ENCODE data around the gene PLAAT1.

The PLAAT1 gene

GRCh38 chr3:193253986-193254660 lies 13.1 kb downstream of the PLAAT1 start:
- Histone ChIP-seq H3K27me3 (ENCODE audit: control insufficient read depth, insufficient read depth, low read length) (no peaks in the 10 kb centered on the region), H3K4me3 (ENCODE audit: low read depth, low read length) (no peak overlapping the region), H3K9me3 (ENCODE audit: control insufficient read depth, insufficient read depth, low read depth, low read length) (peaks cover 12% of the 10 kb centered on the region), H3K9ac (ENCODE audit: low read length) (no peak overlapping the region), H3K36me3 (ENCODE audit: control insufficient read depth, insufficient read depth, low read length) (no peaks in the 10 kb centered on the region), H3K4me1 (ENCODE audit: control insufficient read depth, insufficient read depth, low read length) (no peaks in the 10 kb centered on the region), H3K27ac (ENCODE audit: low read depth, low read length) (no peak overlapping the region)

GRCh38 chr3:193261970-193262369 lies 20.9 kb downstream of the PLAAT1 start:
- Histone ChIP-seq H3K27ac (ENCODE audit: low read depth, low read length) (no peak overlapping the region), H3K4me1 (ENCODE audit: control insufficient read depth, insufficient read depth, low read length) (no peaks in the 10 kb centered on the region), H3K4me3 (ENCODE audit: low read depth, low read length) (no peak overlapping the region), H3K36me3 (ENCODE audit: control insufficient read depth, insufficient read depth, low read length) (no peaks in the 10 kb centered on the region), H3K9me3 (ENCODE audit: control insufficient read depth, insufficient read depth, low read depth, low read length) (no peaks in the 10 kb centered on the region), H3K9ac (ENCODE audit: low read length) (no peak overlapping the region), H3K27me3 (ENCODE audit: control insufficient read depth, insufficient read depth, low read length) (no peaks in the 10 kb centered on the region)

- H3K4me3 ChIP-seq (ENCODE audit: low read depth, low read length), result no peak overlapping the region
- no peak overlapping the region for H3K9ac ChIP-seq (ENCODE audit: low read length)
- H3K9me3 ChIP-seq (ENCODE audit: control insufficient read depth, insufficient read depth, low read depth, low read length), result no peaks in the 10 kb centered on the region
- no peaks in the 10 kb centered on the region for H3K4me1 ChIP-seq (ENCODE audit: control insufficient read depth, insufficient read depth, low read length)
- H3K27ac ChIP-seq (ENCODE audit: low read depth, low read length), result no peak overlapping the region
- no peaks in the 10 kb centered on the region for H3K27me3 ChIP-seq (ENCODE audit: control insufficient read depth, insufficient read depth, low read length)
- no peaks in the 10 kb centered on the region for H3K36me3 ChIP-seq (ENCODE audit: control insufficient read depth, insufficient read depth, low read length)
Measured at GRCh38 chr3:193262707-193263106, 21.7 kb downstream of the PLAAT1 start.

GRCh38 chr3:193269343-193270028 lies 28.5 kb downstream of the PLAAT1 start:
- H3K9ac ChIP-seq (ENCODE audit: low read length), result no peak overlapping the region
- H3K27ac ChIP-seq (ENCODE audit: low read depth, low read length), result no peak overlapping the region
- H3K4me3 ChIP-seq (ENCODE audit: low read depth, low read length), result no peak overlapping the region
- no peaks in the 10 kb centered on the region for H3K36me3 ChIP-seq (ENCODE audit: control insufficient read depth, insufficient read depth, low read length)
- H3K4me1 ChIP-seq (ENCODE audit: control insufficient read depth, insufficient read depth, low read length), result no peaks in the 10 kb centered on the region
- H3K9me3 ChIP-seq (ENCODE audit: control insufficient read depth, insufficient read depth, low read depth, low read length), result no peaks in the 10 kb centered on the region
- H3K27me3 ChIP-seq (ENCODE audit: control insufficient read depth, insufficient read depth, low read length), result no peaks in the 10 kb centered on the region

GRCh38 chr3:193270451-193270850 lies 29.4 kb downstream of the PLAAT1 start:
- Histone ChIP-seq H3K27me3 (ENCODE audit: control insufficient read depth, insufficient read depth, low read length) (no peaks in the 10 kb centered on the region), H3K4me1 (ENCODE audit: control insufficient read depth, insufficient read depth, low read length) (no peaks in the 10 kb centered on the region)

GRCh38 chr3:193271101-193271840 lies 30.2 kb downstream of the PLAAT1 start:
- H3K9ac ChIP-seq (ENCODE audit: low read length), result no peak overlapping the region
- no peaks in the 10 kb centered on the region for H3K36me3 ChIP-seq (ENCODE audit: control insufficient read depth, insufficient read depth, low read length)
- no peaks in the 10 kb centered on the region for H3K27me3 ChIP-seq (ENCODE audit: control insufficient read depth, insufficient read depth, low read length)
- H3K4me3 ChIP-seq (ENCODE audit: low read depth, low read length), result no peak overlapping the region
- H3K4me1 ChIP-seq (ENCODE audit: control insufficient read depth, insufficient read depth, low read length), result no peaks in the 10 kb centered on the region
- H3K27ac ChIP-seq (ENCODE audit: low read depth, low read length), result no peak overlapping the region
- H3K9me3 ChIP-seq (ENCODE audit: control insufficient read depth, insufficient read depth, low read depth, low read length), result no peaks in the 10 kb centered on the region

More at GRCh38 chr3:193270451-193270850, 29.4 kb downstream of the PLAAT1 start:
- Histone ChIP-seq H3K9ac (ENCODE audit: low read length) (no peak overlapping the region), H3K27ac (ENCODE audit: low read depth, low read length) (no peak overlapping the region), H3K9me3 (ENCODE audit: control insufficient read depth, insufficient read depth, low read depth, low read length) (no peaks in the 10 kb centered on the region), H3K36me3 (ENCODE audit: control insufficient read depth, insufficient read depth, low read length) (no peaks in the 10 kb centered on the region), H3K4me3 (ENCODE audit: low read depth, low read length) (no peak overlapping the region)

- no peak overlapping the region for H3K4me3 ChIP-seq (ENCODE audit: low read depth, low read length)
Measured at GRCh38 chr3:193292386-193292785, 51.4 kb downstream of the PLAAT1 start.

GRCh38 chr3:193295985-193296384 lies 55.0 kb downstream of the PLAAT1 start:
- Histone ChIP-seq H3K9ac (ENCODE audit: low read length) (no peak overlapping the region), H3K27ac (ENCODE audit: low read depth, low read length) (no peak overlapping the region), H3K36me3 (ENCODE audit: control insufficient read depth, insufficient read depth, low read length) (no peaks in the 10 kb centered on the region), H3K9me3 (ENCODE audit: control insufficient read depth, insufficient read depth, low read depth, low read length) (peaks cover 16% of the 10 kb centered on the region), H3K4me3 (ENCODE audit: low read depth, low read length) (no peak overlapping the region), H3K4me1 (ENCODE audit: control insufficient read depth, insufficient read depth, low read length) (no peaks in the 10 kb centered on the region), H3K27me3 (ENCODE audit: control insufficient read depth, insufficient read depth, low read length) (no peaks in the 10 kb centered on the region)

More at GRCh38 chr3:193292386-193292785, 51.4 kb downstream of the PLAAT1 start:
- Histone ChIP-seq H3K36me3 (ENCODE audit: control insufficient read depth, insufficient read depth, low read length) (no peaks in the 10 kb centered on the region), H3K27ac (ENCODE audit: low read depth, low read length) (no peak overlapping the region), H3K27me3 (ENCODE audit: control insufficient read depth, insufficient read depth, low read length) (no peaks in the 10 kb centered on the region), H3K4me1 (ENCODE audit: control insufficient read depth, insufficient read depth, low read length) (no peaks in the 10 kb centered on the region), H3K9me3 (ENCODE audit: control insufficient read depth, insufficient read depth, low read depth, low read length) (peaks cover 24% of the 10 kb centered on the region), H3K9ac (ENCODE audit: low read length) (no peak overlapping the region)

- Histone ChIP-seq H3K4me3 (ENCODE audit: low read depth, low read length) (no peak overlapping the region), H3K9ac (ENCODE audit: low read length) (no peak overlapping the region), H3K36me3 (ENCODE audit: control insufficient read depth, insufficient read depth, low read length) (no peaks in the 10 kb centered on the region), H3K9me3 (ENCODE audit: control insufficient read depth, insufficient read depth, low read depth, low read length) (peaks cover 2% of the 10 kb centered on the region; the same call in 1 of the 2 replicates), H3K4me1 (ENCODE audit: control insufficient read depth, insufficient read depth, low read length) (peaks cover 3% of the 10 kb centered on the region; the same call in 1 of the 2 replicates), H3K27me3 (ENCODE audit: control insufficient read depth, insufficient read depth, low read length) (no peaks in the 10 kb centered on the region), H3K27ac (ENCODE audit: low read depth, low read length) (no peak overlapping the region)
Measured at GRCh38 chr3:193297421-193297820, 56.4 kb downstream of the PLAAT1 start.

- Histone ChIP-seq H3K9ac (ENCODE audit: low read length) (no peak overlapping the region), H3K36me3 (ENCODE audit: control insufficient read depth, insufficient read depth, low read length) (no peaks in the 10 kb centered on the region), H3K4me3 (ENCODE audit: low read depth, low read length) (no peak overlapping the region), H3K4me1 (ENCODE audit: control insufficient read depth, insufficient read depth, low read length) (peaks cover 8% of the 10 kb centered on the region; the same call in 1 of the 2 replicates), H3K9me3 (ENCODE audit: control insufficient read depth, insufficient read depth, low read depth, low read length) (no peaks in the 10 kb centered on the region), H3K27ac (ENCODE audit: low read depth, low read length) (no peak overlapping the region), H3K27me3 (ENCODE audit: control insufficient read depth, insufficient read depth, low read length) (no peaks in the 10 kb centered on the region)
Measured at GRCh38 chr3:193301433-193301832, 60.4 kb downstream of the PLAAT1 start.

GRCh38 chr3:193305356-193305755 lies 64.3 kb downstream of the PLAAT1 start:
- Histone ChIP-seq H3K27me3 (ENCODE audit: control insufficient read depth, insufficient read depth, low read length) (no peaks in the 10 kb centered on the region; the same call in 1 of the 2 replicates), H3K4me1 (ENCODE audit: control insufficient read depth, insufficient read depth, low read length) (peaks cover 8% of the 10 kb centered on the region; the same call in 1 of the 2 replicates), H3K36me3 (ENCODE audit: control insufficient read depth, insufficient read depth, low read length) (no peaks in the 10 kb centered on the region), H3K9ac (ENCODE audit: low read length) (no peak overlapping the region), H3K27ac (ENCODE audit: low read depth, low read length) (no peak overlapping the region), H3K9me3 (ENCODE audit: control insufficient read depth, insufficient read depth, low read depth, low read length) (no peaks in the 10 kb centered on the region), H3K4me3 (ENCODE audit: low read depth, low read length) (no peak overlapping the region)

All from HUES6 (cell line).